Hepatocyte (in vitro differentiated cells): Measurements from ENCODE around the gene TMEM258. TPM values are rescaled to one million over a fixed set of nuclear protein-coding genes. Genes with fewer than 3 reads are reported as not detected.

Experiments used
- DNase-seq: peaks from one replicate; pipeline ENCODE4 v3.0.0-alpha.2; 2016; ENCODE audit warnings: low spot score
- H2AFZ ChIP-seq: fragments of 200-600 bp; sonication (generic); 2 replicates; pipeline ENCODE4 v1.6.0; 2016; ENCODE audit warnings: antibody characterized with exemption, mild to moderate bottlenecking
- H3K27ac ChIP-seq: fragments of 200-600 bp; sonication (generic); 2 replicates; pipeline ENCODE4 v1.5.1; 2016; ENCODE audit warnings: mild to moderate bottlenecking
- H3K27me3 ChIP-seq: fragments of 200-600 bp; sonication (generic); 2 replicates; pipeline ENCODE4 v1.6.1; 2016
- H3K36me3 ChIP-seq: fragments of 200-600 bp; sonication (generic); replicated peaks from 2 replicates; pipeline ENCODE4 v1.5.1; 2016; ENCODE audit warnings: low read depth; ENCODE audit not compliant: insufficient read depth
- H3K4me1 ChIP-seq: fragments of 200-600 bp; sonication (generic); 2 replicates; pipeline ENCODE4 v1.5.1; 2016; ENCODE audit warnings: mild to moderate bottlenecking, moderate library complexity; ENCODE audit not compliant: insufficient read depth
- H3K4me2 ChIP-seq: fragments of 200-600 bp; sonication (generic); 2 replicates; pipeline ENCODE4 v1.6.0; 2016
- H3K4me3 ChIP-seq: fragments of 200-600 bp; sonication (generic); 2 replicates; pipeline ENCODE4 v1.5.1; 2016; ENCODE audit warnings: mild to moderate bottlenecking
- H3K79me2 ChIP-seq: fragments of 200-600 bp; sonication (generic); 2 replicates; pipeline ENCODE4 v1.6.0; 2017; ENCODE audit warnings: mild to moderate bottlenecking
- H3K9me2 ChIP-seq: fragments of 200-600 bp; sonication (generic); replicated peaks from 2 replicates; pipeline ENCODE4 v1.6.0; 2017; ENCODE audit warnings: mild to moderate bottlenecking; ENCODE audit not compliant: insufficient read depth
- H3K9me3 ChIP-seq: fragments of 200-600 bp; sonication (generic); 2 replicates; pipeline ENCODE4 v1.5.1; 2016; ENCODE audit warnings: low read depth, mild to moderate bottlenecking
- H4K20me1 ChIP-seq: fragments of 200-600 bp; sonication (generic); 2 replicates; pipeline ENCODE4 v1.6.0; 2016; ENCODE audit warnings: mild to moderate bottlenecking; ENCODE audit not compliant: insufficient read depth, poor library complexity, severe bottlenecking
- EZH2 ChIP-seq: fragments of 200-600 bp; sonication (generic); IDR thresholded peaks from 2 replicates; pipeline ENCODE4 v1.6.1; 2016; ENCODE audit warnings: antibody characterized with exemption, mild to moderate bottlenecking, borderline replicate concordance
- EZH2phosphoT487 ChIP-seq: fragments of 200-600 bp; sonication (generic); IDR thresholded peaks from one replicate; pipeline ENCODE4 v1.6.1; 2018; ENCODE audit warnings: antibody characterized with exemption, mild to moderate bottlenecking, low read depth, moderate library complexity; ENCODE audit not compliant: unreplicated experiment, severe bottlenecking
- WGBS: methylation state at CpG from one replicate; pipeline ENCODE4 v1.1.6; 2016; ENCODE audit warnings: low lambda C conversion rate; ENCODE audit errors: missing lambda C conversion rate; 5-methylcytosine and 5-hydroxymethylcytosine counted together
- polyA plus RNA-seq: library from polyadenylated mRNA; unstranded; fragments of >200 nt; fragmentation: Nextera tagmentation; extraction: Ambion mirVana; gene quantifications from 2 replicates; pipeline ENCODE4 v1.2.1, GENCODE V29; 2016
- total RNA-seq: library from RNA; depleted of rRNA; stranded (reverse); fragments of >200 nt; gene quantifications from 2 replicates; pipeline ENCODE4 v1.2.3, GENCODE V29; 2014
- TF ChIP-seq, protein P1 (sequence below): fragments of 200-600 bp; sonication (generic); IDR thresholded peaks from 2 replicates; pipeline ENCODE4 v1.5.1; 2016; ENCODE audit warnings: antibody characterized with exemption, mild to moderate bottlenecking; ENCODE audit not compliant: poor library complexity

TMEM258 gene
- total RNA-seq, result 64.7 and 90.9 TPM in 2 replicates
- 253 and 255 TPM in 2 replicates for polyA plus RNA-seq

DNA sequence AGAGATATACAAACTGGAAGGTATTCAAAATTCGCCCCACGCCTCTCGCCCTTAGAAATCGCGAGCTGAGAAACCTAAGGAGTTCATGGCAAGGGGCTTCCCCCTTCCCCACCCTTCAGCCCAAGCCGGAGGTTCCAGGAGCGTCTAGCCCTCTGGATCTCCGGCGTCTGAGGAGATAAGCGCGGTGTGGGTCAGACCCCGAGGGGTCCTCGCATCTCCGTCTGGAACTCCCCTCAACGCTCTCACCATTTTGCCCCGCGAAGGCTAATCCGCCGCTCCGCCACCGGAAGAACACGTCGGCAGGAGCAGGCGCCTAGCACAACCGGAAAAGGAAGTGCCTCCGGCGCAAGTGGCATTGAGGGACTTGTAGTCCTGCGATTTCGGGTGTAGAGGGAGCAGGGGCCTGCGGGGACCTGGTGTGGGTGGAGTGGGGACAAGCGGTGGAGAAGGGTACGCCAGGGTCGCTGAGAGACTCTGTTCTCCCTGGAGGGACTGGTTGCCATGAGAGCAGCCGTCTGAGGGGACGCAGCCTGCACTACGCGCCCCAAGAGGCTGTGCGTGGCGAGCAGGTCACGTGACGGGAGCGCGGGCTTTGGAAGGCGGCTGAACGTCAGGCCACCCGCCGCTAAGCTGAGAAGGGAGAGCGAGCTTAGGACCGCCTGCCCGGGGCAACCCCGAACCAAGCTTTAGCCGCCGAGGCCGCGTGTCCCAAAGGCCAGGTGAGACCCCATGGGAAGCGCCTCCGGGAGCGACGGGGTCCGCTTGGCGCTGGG lies at the start of gene TMEM258, which contains the start of gene FEN1:
TMEM258 (minus strand) TSS at position 290 of the 773 bp plus-strand sequence; CDS start at position 249, 41 bp downstream.
FEN1 (plus strand) TSS at position 602 of the 773 bp plus-strand sequence. CDS start 2,451 bp downstream, outside the sequence.
- peaks cover 14% of the 10 kb centered on the region for H3K4me1 ChIP-seq

DNA sequence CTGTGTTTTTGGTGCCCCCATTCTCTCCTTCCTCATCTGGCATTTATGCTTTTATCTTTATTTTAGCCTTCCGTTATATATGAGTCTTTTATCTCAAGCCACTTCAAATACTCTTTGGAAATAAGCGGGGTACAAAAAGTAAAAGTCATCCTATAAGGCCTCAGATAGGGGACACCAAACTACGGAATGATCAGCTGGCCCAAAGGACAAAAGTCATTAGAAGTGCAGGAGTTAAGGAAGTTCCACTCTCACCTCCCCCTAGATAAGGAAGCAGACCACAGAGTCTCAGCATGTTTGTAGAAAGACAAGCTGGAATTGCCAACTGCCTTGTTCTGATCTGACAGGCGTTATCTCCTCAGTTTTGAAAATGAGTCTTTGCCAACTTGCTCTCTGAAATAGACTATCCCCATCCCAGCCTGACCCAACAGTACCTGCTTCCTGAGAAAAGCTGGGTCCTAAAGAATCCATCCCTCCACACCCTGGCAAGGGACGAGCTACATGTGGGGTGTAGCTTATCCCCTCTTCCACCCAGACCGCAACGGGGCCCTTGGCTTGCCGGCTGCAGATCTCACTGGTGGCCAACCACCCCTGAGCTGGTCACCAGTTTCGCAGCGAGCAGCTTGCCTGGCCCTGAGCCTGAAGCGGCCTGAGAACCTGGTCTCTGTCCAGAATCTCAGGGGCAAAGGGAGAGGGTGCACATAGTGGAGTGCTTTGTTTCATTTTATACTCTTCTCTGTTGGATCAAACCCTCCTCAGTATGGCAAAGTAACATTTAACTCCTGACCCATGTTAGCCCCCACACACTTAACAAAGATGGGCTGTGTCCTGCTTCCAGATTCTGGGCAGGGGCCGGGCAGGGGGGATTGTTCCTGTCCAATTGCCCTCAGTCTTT lies 49.5 kb upstream of the TMEM258 start:
- WGBS, result 94% methylated on average over 12 of the region's 12 CpGs
- Histone ChIP-seq H4K20me1 (peaks cover 9% of the 10 kb centered on the region), H3K36me3 (no peaks in the 10 kb centered on the region), H3K4me2 (no peak overlapping the region), H2AFZ (no peak overlapping the region), H3K27ac (no peak overlapping the region), H3K9me3 (no peaks in the 10 kb centered on the region), H3K9me2 (no peaks in the 10 kb centered on the region), H3K79me2 (peaks cover 14% of the 10 kb centered on the region), H3K27me3 (no peaks in the 10 kb centered on the region), H3K4me1 (no peaks in the 10 kb centered on the region), H3K4me3 (no peak overlapping the region)
- no peak for DNase-seq
- TF ChIP-seq EZH2 (no peak), EZH2phosphoT487 (no peak)
- TF ChIP-seq, protein P1, sequence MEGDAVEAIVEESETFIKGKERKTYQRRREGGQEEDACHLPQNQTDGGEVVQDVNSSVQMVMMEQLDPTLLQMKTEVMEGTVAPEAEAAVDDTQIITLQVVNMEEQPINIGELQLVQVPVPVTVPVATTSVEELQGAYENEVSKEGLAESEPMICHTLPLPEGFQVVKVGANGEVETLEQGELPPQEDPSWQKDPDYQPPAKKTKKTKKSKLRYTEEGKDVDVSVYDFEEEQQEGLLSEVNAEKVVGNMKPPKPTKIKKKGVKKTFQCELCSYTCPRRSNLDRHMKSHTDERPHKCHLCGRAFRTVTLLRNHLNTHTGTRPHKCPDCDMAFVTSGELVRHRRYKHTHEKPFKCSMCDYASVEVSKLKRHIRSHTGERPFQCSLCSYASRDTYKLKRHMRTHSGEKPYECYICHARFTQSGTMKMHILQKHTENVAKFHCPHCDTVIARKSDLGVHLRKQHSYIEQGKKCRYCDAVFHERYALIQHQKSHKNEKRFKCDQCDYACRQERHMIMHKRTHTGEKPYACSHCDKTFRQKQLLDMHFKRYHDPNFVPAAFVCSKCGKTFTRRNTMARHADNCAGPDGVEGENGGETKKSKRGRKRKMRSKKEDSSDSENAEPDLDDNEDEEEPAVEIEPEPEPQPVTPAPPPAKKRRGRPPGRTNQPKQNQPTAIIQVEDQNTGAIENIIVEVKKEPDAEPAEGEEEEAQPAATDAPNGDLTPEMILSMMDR, result no peak

More for the DNA sequence above, at the start of gene TMEM258, which contains the start of gene FEN1:
- no peaks in the 10 kb centered on the region for H4K20me1 ChIP-seq
- no peaks in the 10 kb centered on the region for H3K36me3 ChIP-seq
- peaks cover 54% of the 10 kb centered on the region for H3K79me2 ChIP-seq
- TF ChIP-seq EZH2phosphoT487 (no peak), EZH2 (no peak)
- TF ChIP-seq, protein P1, result no peak
- H2AFZ ChIP-seq, result peak within 1 kb of the TSS; percentile 89
- no peaks in the 10 kb centered on the region for H3K9me2 ChIP-seq
- peak within 1 kb of the TSS; percentile 99 for H3K27ac ChIP-seq
- H3K9me3 ChIP-seq, result no peaks in the 10 kb centered on the region
- H3K4me3 ChIP-seq, result peak within 1 kb of the TSS; percentile 72
- under 1% methylated on average over 49 of the region's 61 CpGs for WGBS
- peak within 1 kb of the TSS; percentile 82 for H3K4me2 ChIP-seq
- peak; percentile 96 for DNase-seq
- no peaks in the 10 kb centered on the region for H3K27me3 ChIP-seq

DNA sequence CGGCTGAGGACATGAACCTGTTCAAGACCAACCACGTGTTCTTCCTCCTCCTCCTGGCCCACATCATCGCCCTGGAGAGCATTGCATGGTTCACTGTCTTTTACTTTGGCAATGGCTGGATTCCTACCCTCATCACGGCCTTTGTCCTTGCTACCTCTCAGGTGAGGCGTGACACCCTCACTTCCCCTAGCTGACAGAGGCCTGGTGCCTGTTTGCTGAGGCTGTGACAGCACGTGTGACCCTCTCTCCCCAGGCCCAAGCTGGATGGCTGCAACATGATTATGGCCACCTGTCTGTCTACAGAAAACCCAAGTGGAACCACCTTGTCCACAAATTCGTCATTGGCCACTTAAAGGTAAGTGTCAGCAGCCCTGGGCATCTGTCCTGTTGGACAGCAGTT lies 48.0 kb upstream of the TMEM258 start:
- Histone ChIP-seq H3K36me3 (no peaks in the 10 kb centered on the region), H3K4me2 (no peak overlapping the region), H3K27me3 (no peaks in the 10 kb centered on the region), H3K79me2 (peaks cover 29% of the 10 kb centered on the region), H3K27ac (no peak overlapping the region), H3K4me3 (no peak overlapping the region), H2AFZ (no peak overlapping the region), H3K4me1 (peaks cover under 1% of the 10 kb centered on the region), H4K20me1 (peaks cover 21% of the 10 kb centered on the region), H3K9me3 (no peaks in the 10 kb centered on the region), H3K9me2 (no peaks in the 10 kb centered on the region)
- DNase-seq, result no peak
- WGBS, result 95% methylated on average over 7 of the region's 7 CpGs
- TF ChIP-seq, protein P1, result no peak
- TF ChIP-seq EZH2phosphoT487 (no peak), EZH2 (no peak)
